HepG2 (cell line): ENCODE data around the gene XAB2. TPM values are rescaled to one million over a fixed set of nuclear protein-coding genes. Genes with fewer than 3 reads are reported as not detected.

Experiments used
- ARID3A ChIP-seq: IDR thresholded peaks from 2 replicates; pipeline ENCODE4 v1.6.1; 2012; ENCODE audit warnings: low read depth, low read length, improper control_type of control experiment
- ARNT2 ChIP-seq: sonication (generic); formaldehyde crosslinking; IDR thresholded peaks from 2 replicates; pipeline ENCODE4 v1.8.0; 2022; ENCODE audit warnings: mild to moderate bottlenecking, low read depth, missing genetic modification reagents, moderate library complexity
- CREB1 ChIP-seq, 2 experiments: fragments of 450-650 bp in 1 of 2; IDR thresholded peaks; 2 replicates each; pipeline ENCODE4 v1.6.1; 2016 to 2017; ENCODE audit warnings: control low read depth in 1 of 2, mild to moderate bottlenecking in 1 of 2, missing compliant biosample characterization in 1 of 2, missing genetic modification characterization in 1 of 2
- HCFC1 ChIP-seq: fragments of 150-350 bp; IDR thresholded peaks from 2 replicates; pipeline ENCODE4 v1.6.1; 2014; ENCODE audit warnings: low read depth, low read length
- JUN ChIP-seq: sonication (generic); formaldehyde crosslinking; IDR thresholded peaks from 2 replicates; pipeline ENCODE4 v1.4.0; 2020; ENCODE audit warnings: mild to moderate bottlenecking, missing genetic modification reagents
- KLF15 ChIP-seq: sonication (generic); formaldehyde crosslinking; IDR thresholded peaks from 2 replicates; pipeline ENCODE4 v1.8.1; 2023; ENCODE audit warnings: borderline replicate concordance, mild to moderate bottlenecking, inconsistent platforms, missing genetic modification reagents, mixed read lengths
- MYC ChIP-seq: sonication (generic); formaldehyde crosslinking; IDR thresholded peaks from 2 replicates; pipeline ENCODE4 v1.9.0; 2021; ENCODE audit warnings: missing genetic modification reagents, borderline replicate concordance
- NONO ChIP-seq, 2 experiments: fragments of 450-650 bp in 1 of 2; sonication (generic) in 1 of 2; formaldehyde crosslinking in 1 of 2; IDR thresholded peaks in 1 of 2; conservative IDR thresholded peaks in 1 of 2; 2 replicates each; pipeline versions ENCODE4 v1.6.1 to v1.8.0; 2017 to 2022; ENCODE audit warnings: mild to moderate bottlenecking in 1 of 2, missing genetic modification reagents in 1 of 2, moderate library complexity in 1 of 2
- PHF20 ChIP-seq: sonication (generic); formaldehyde crosslinking; IDR thresholded peaks from 2 replicates; pipeline ENCODE4 v1.5.0; 2020; ENCODE audit warnings: mild to moderate bottlenecking, missing genetic modification reagents
- PHF5A ChIP-seq: IDR thresholded peaks from one replicate; pipeline ENCODE4 v1.6.1; 2018; ENCODE audit warnings: low read depth, missing genetic modification reagents; ENCODE audit not compliant: unreplicated experiment
- RBAK ChIP-seq: sonication (generic); formaldehyde crosslinking; IDR thresholded peaks from 2 replicates; pipeline ENCODE4 v1.5.1; 2020; ENCODE audit warnings: mild to moderate bottlenecking, missing genetic modification reagents
- REPIN1 ChIP-seq: sonication (generic); formaldehyde crosslinking; IDR thresholded peaks from 2 replicates; pipeline ENCODE4 v1.8.0; 2022; ENCODE audit warnings: missing genetic modification reagents, low read depth, mild to moderate bottlenecking, borderline replicate concordance
- RXRB ChIP-seq: IDR thresholded peaks from 2 replicates; pipeline ENCODE4 v1.6.1; 2016; ENCODE audit warnings: borderline replicate concordance, missing genetic modification reagents, missing compliant biosample characterization
- YEATS4 ChIP-seq: sonication (generic); formaldehyde crosslinking; IDR thresholded peaks from 2 replicates; pipeline ENCODE4 v1.4.0; 2020; ENCODE audit warnings: missing genetic modification reagents, borderline replicate concordance
- ZC3H13 ChIP-seq: sonication (generic); formaldehyde crosslinking; IDR thresholded peaks from 2 replicates; pipeline ENCODE4 v1.8.1; 2023; ENCODE audit warnings: mild to moderate bottlenecking, missing genetic modification reagents, moderate library complexity
- ZMAT3 ChIP-seq: sonication (generic); formaldehyde crosslinking; conservative IDR thresholded peaks from 2 replicates; pipeline ENCODE4 v1.7.0; 2021; ENCODE audit warnings: missing genetic modification reagents
- ZNF205 ChIP-seq: IDR thresholded peaks from 2 replicates; pipeline ENCODE4 v1.6.1; 2018; ENCODE audit warnings: missing biosample characterization, missing genetic modification reagents
- ZNF558 ChIP-seq: sonication (generic); formaldehyde crosslinking; IDR thresholded peaks from 2 replicates; pipeline ENCODE4 v1.9.0; 2022; ENCODE audit warnings: mild to moderate bottlenecking, missing genetic modification reagents, borderline replicate concordance
- ZNF605 ChIP-seq: sonication (generic); formaldehyde crosslinking; IDR thresholded peaks from 2 replicates; pipeline ENCODE4 v1.8.0; 2022; ENCODE audit warnings: mild to moderate bottlenecking, missing genetic modification reagents
- ZSCAN29 ChIP-seq: sonication (generic); formaldehyde crosslinking; conservative IDR thresholded peaks from 2 replicates; pipeline ENCODE4 v1.4.0; 2020; ENCODE audit warnings: mild to moderate bottlenecking, missing genetic modification reagents
- polyA plus RNA-seq, 8 experiments: library from polyadenylated mRNA; depleted of rRNA in 3 of 8; stranded (reverse) in 7 of 8; unstranded in 1 of 8; fragments of >200 nt; fragmentation: Illumina TruSeq in 4 of 8; extraction: Trizol in 4 of 8; gene quantifications; 2 replicates each; pipeline versions ENCODE4 v1.2.1 to v1.2.3, GENCODE V29; 2011 to 2016; ENCODE audit warnings: low read depth in 4 of 8, missing spikeins in 1 of 8, mixed read lengths in 1 of 8; ENCODE audit not compliant: insufficient read depth in 1 of 8
- total RNA-seq, 5 experiments: library from RNA; depleted of rRNA; stranded (reverse); fragments of >200 nt; fragmentation: Illumina TruSeq; extraction: Trizol; gene quantifications; 2 replicates each; pipeline ENCODE4 v1.2.3, GENCODE V29; 2016; ENCODE audit warnings: low read depth in 1 of 5
- TF ChIP-seq, protein P1 (sequence below): sonication (generic); formaldehyde crosslinking; IDR thresholded peaks from 2 replicates; pipeline ENCODE4 v1.4.0; 2020; ENCODE audit warnings: missing genetic modification reagents
- TF ChIP-seq, protein P2 (sequence below): sonication (generic); formaldehyde crosslinking; IDR thresholded peaks from 2 replicates; pipeline ENCODE4 v1.5.1; 2020; ENCODE audit warnings: mild to moderate bottlenecking, missing genetic modification reagents, moderate library complexity

XAB2 gene
- total and polyA plus RNA-seq, 2 of the 13 experiments (the other 11 are each of a cell fraction or from before 2014, with no cell fraction given), result 6.2 to 23.9 TPM

DNA sequence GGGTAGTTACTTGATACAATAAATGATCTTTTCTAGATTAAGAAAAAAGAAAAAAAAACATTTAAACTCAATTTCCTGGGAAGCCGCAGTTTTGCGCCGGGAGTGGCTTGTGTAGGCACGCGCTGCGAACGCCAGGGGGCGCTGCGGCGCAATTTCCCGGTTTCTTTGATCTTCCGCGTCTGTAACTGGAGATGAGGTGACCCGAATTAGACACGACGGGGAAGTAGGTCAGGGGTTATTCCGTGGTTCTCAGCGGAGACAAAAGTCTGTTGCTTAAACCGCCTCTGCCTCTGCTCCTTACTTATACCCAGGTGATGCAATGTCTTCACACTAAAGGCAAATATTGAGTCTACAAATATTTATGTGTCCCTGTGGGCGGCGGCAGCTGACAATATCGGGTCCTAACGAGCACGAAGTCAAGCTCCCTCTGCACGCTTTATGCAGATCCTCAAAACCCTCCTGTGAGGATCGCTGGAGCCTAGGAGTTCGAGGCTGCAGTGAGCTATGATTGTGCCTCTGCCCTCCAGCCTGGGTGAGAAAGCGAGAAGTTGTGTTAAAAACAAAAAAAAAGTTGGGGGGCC is 22.8 kb upstream of the XAB2 start (continued):
- peak; percentile 79; the same call in 1 of the 2 replicates for TF ChIP-seq REPIN1 (CRISPR knock-in tag)
- peak; percentile 81 for TF ChIP-seq JUN (CRISPR knock-in tag)
- TF ChIP-seq MYC (CRISPR knock-in tag), result no peak
- 0 out of 2 replicates have a peak, but pooled peaks have one; percentile 16 for TF ChIP-seq PHF20
- peak; percentile 57; the same call in 1 of the 2 replicates for TF ChIP-seq ARNT2 (CRISPR knock-in tag)
- TF ChIP-seq RBAK, result no peak
- no peak for TF ChIP-seq HCFC1
- TF ChIP-seq ARID3A, result peak; percentile 63; the same call in 1 of the 2 replicates
- TF ChIP-seq ZNF558 (CRISPR knock-in tag), result peak; percentile 42; the same call in 1 of the 2 replicates
- peak; percentile 100 for TF ChIP-seq RXRB (CRISPR knock-in tag)
- peak; percentile 96 for TF ChIP-seq ZSCAN29 (CRISPR knock-in tag)
- TF ChIP-seq ZMAT3, result 0 out of 2 replicates have a peak, but pooled peaks have one; percentile 61
- TF ChIP-seq ZNF605 (CRISPR knock-in tag), result peak; percentile 77
- peak; percentile 70 for TF ChIP-seq PHF5A (CRISPR knock-in tag)
- peak; percentile 79 for TF ChIP-seq ZNF205
- peak; percentile 43; the same call in 1 of the 2 replicates for TF ChIP-seq ZC3H13 (CRISPR knock-in tag)
- no peak for TF ChIP-seq YEATS4 (CRISPR knock-in tag)
- TF ChIP-seq NONO (IDR thresholded peaks at IDR 0.05), result no peak
- TF ChIP-seq NONO (CRISPR knock-in tag; conservative IDR thresholded peaks at IDR 0.05), result peak; percentile 87
- no peak for TF ChIP-seq KLF15 (CRISPR knock-in tag)
- TF ChIP-seq, protein P1, sequence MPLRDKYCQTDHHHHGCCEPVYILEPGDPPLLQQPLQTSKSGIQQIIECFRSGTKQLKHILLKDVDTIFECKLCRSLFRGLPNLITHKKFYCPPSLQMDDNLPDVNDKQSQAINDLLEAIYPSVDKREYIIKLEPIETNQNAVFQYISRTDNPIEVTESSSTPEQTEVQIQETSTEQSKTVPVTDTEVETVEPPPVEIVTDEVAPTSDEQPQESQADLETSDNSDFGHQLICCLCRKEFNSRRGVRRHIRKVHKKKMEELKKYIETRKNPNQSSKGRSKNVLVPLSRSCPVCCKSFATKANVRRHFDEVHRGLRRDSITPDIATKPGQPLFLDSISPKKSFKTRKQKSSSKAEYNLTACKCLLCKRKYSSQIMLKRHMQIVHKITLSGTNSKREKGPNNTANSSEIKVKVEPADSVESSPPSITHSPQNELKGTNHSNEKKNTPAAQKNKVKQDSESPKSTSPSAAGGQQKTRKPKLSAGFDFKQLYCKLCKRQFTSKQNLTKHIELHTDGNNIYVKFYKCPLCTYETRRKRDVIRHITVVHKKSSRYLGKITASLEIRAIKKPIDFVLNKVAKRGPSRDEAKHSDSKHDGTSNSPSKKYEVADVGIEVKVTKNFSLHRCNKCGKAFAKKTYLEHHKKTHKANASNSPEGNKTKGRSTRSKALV (CRISPR knock-in tag), result 0 out of 2 replicates have a peak, but pooled peaks have one; percentile 28
- TF ChIP-seq, protein P2, sequence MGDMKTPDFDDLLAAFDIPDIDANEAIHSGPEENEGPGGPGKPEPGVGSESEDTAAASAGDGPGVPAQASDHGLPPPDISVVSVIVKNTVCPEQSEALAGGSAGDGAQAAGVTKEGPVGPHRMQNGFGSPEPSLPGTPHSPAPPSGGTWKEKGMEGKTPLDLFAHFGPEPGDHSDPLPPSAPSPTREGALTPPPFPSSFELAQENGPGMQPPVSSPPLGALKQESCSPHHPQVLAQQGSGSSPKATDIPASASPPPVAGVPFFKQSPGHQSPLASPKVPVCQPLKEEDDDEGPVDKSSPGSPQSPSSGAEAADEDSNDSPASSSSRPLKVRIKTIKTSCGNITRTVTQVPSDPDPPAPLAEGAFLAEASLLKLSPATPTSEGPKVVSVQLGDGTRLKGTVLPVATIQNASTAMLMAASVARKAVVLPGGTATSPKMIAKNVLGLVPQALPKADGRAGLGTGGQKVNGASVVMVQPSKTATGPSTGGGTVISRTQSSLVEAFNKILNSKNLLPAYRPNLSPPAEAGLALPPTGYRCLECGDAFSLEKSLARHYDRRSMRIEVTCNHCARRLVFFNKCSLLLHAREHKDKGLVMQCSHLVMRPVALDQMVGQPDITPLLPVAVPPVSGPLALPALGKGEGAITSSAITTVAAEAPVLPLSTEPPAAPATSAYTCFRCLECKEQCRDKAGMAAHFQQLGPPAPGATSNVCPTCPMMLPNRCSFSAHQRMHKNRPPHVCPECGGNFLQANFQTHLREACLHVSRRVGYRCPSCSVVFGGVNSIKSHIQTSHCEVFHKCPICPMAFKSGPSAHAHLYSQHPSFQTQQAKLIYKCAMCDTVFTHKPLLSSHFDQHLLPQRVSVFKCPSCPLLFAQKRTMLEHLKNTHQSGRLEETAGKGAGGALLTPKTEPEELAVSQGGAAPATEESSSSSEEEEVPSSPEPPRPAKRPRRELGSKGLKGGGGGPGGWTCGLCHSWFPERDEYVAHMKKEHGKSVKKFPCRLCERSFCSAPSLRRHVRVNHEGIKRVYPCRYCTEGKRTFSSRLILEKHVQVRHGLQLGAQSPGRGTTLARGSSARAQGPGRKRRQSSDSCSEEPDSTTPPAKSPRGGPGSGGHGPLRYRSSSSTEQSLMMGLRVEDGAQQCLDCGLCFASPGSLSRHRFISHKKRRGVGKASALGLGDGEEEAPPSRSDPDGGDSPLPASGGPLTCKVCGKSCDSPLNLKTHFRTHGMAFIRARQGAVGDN (CRISPR knock-in tag), result peak; percentile 63
- peak; percentile 64; the same call in 1 of the 2 replicates for TF ChIP-seq CREB1 (IDR thresholded peaks at IDR 0.05)
- TF ChIP-seq CREB1 (CRISPR knock-in tag; IDR thresholded peaks at IDR 0.05), result peak; percentile 82
